T-cell (primary cell): Measurements from ENCODE around the gene ABCF2. TPM values are rescaled to one million over a fixed set of nuclear protein-coding genes. Genes with fewer than 3 reads are reported as not detected.
A peak's percentile ranks its signal among the peaks of the same experiment; 100 is the strongest.

Experiments used
- ATAC-seq, 4 experiments: fragments of 200-7000 bp in 3 of 4; fragments of 150-1000 bp in 1 of 4; cut with Tn5 transposase; replicated peaks in 1 of 4; 1 replicate in 3 of 4; 2 replicates in 1 of 4; pipeline ENCODE4 v1.10.0; 2021; ENCODE audit warnings: moderate library complexity in 3 of 4, mild to moderate bottlenecking in 2 of 4, moderate number of reproducible peaks in 1 of 4
- CTCF ChIA-PET, 2 donors: fragments of 300-600 bp; sonication (Branson Sonifier 250); formaldehyde crosslinking; loops; one replicate each; lab custom pipeline; 2022; ENCODE audit warnings: antibody characterized with exemption in 2 of 2; lab: Charles Lee
- POLR2A ChIA-PET, 2 donors: fragments of 300-600 bp; sonication (Branson Sonifier 250); formaldehyde crosslinking; loops; one replicate each; lab custom pipeline; 2022; ENCODE audit warnings: antibody characterized with exemption in 2 of 2; lab: Charles Lee
- DNase-seq, 35 experiments: peaks; one replicate each; pipeline versions ENCODE4 v3.0.0 to v3.0.0-alpha.2; 2013 to 2023
- H3K27ac ChIP-seq: one replicate; pipeline ENCODE4 v1.5.1; 2013; ENCODE audit warnings: low read length
- H3K27me3 ChIP-seq, 2 experiments: replicated peaks in 1 of 2; 1 replicate in 1 of 2; 2 replicates in 1 of 2; pipeline versions ENCODE4 v1.6.1 to v1.7.0; 2013; ENCODE audit warnings: low read length in 1 of 2, mixed read lengths in 1 of 2; ENCODE audit not compliant: control insufficient read depth in 2 of 2, insufficient read depth in 2 of 2; ENCODE audit errors: extremely low read depth in 1 of 2
- H3K36me3 ChIP-seq, 2 donors: 1 replicate in 1 of 2; 2 replicates in 1 of 2; pipeline versions ENCODE4 v1.6.1 to v1.7.0; 2013; ENCODE audit warnings: low read length in 1 of 2; ENCODE audit not compliant: control insufficient read depth in 2 of 2, insufficient read depth in 1 of 2; ENCODE audit errors: extremely low read depth in 1 of 2
- H3K4me1 ChIP-seq, 2 experiments: 1 replicate in 1 of 2; 2 replicates in 1 of 2; pipeline versions ENCODE4 v1.6.1 to v1.7.0; 2013; ENCODE audit warnings: low read length in 2 of 2, mixed read lengths in 1 of 2; ENCODE audit not compliant: insufficient read depth in 2 of 2, control insufficient read depth in 1 of 2; ENCODE audit errors: extremely low read depth in 1 of 2
- H3K4me3 ChIP-seq, 2 donors: 1 replicate in 1 of 2; 2 replicates in 1 of 2; pipeline versions ENCODE4 v1.5.1 to v1.7.0; 2013; ENCODE audit warnings: mild to moderate bottlenecking in 2 of 2, low read length in 1 of 2, moderate library complexity in 1 of 2; ENCODE audit not compliant: control insufficient read depth in 1 of 2; ENCODE audit errors: extremely low read depth in 1 of 2
- H3K9me3 ChIP-seq: 2 replicates; pipeline ENCODE4 v1.7.0; 2013
- H3K27ac Mint-ChIP-seq, 2 donors: one replicate each; pipeline ENCODE4 v1.8.0; 2020 to 2021; ENCODE audit warnings: mild to moderate bottlenecking in 2 of 2, mixed read lengths in 2 of 2
- H3K27me3 Mint-ChIP-seq, 2 donors: one replicate each; pipeline ENCODE4 v1.8.0; 2021 to 2022; ENCODE audit warnings: mixed read lengths in 2 of 2
- H3K36me3 Mint-ChIP-seq: one replicate; pipeline ENCODE4 v1.8.0; 2021; ENCODE audit warnings: mixed read lengths
- H3K4me1 Mint-ChIP-seq, 3 donors: one replicate each; pipeline ENCODE4 v1.8.0; 2020 to 2022; ENCODE audit warnings: mixed read lengths in 3 of 3, mild to moderate bottlenecking in 1 of 3
- H3K4me3 Mint-ChIP-seq, 3 donors: one replicate each; pipeline ENCODE4 v1.8.0; 2020 to 2022; ENCODE audit warnings: mild to moderate bottlenecking in 3 of 3, mixed read lengths in 3 of 3, moderate library complexity in 3 of 3
- H3K9me3 Mint-ChIP-seq, 3 donors: one replicate each; pipeline ENCODE4 v1.8.0; 2020 to 2022; ENCODE audit warnings: mixed read lengths in 3 of 3
- WGBS: methylation state at CpG from one replicate; pipeline ENCODE4 v1.1.5; 2013; ENCODE audit warnings: missing lambda C conversion rate; ENCODE audit not compliant: insufficient coverage; 5-methylcytosine and 5-hydroxymethylcytosine counted together
- total RNA-seq, 35 experiments: library from RNA in 6 of 35; stranded (reverse) in 6 of 35; fragments of 120-200 nt in 1 of 35; gene quantifications; one replicate each; pipeline versions ENCODE4 v1.2.1 to v1.2.4 and lab custom pipeline; 2013 to 2026

Gene ABCF2
- total RNA-seq, 5 donors from 2014 or later (not counting 1 experiment from before 2014, with no cell fraction given): 22.9 to 39.7 (median 38.8) TPM

- Mint-ChIP-seq H3K9me3 (no peaks in the 10 kb centered on the region), H3K4me1 (peaks cover 0 to 13% (median 6%) of the 10 kb centered on the region in 3 donors), H3K27ac (no peak overlapping the region), H3K27me3 (peaks cover 5 to 6% of the 10 kb centered on the region in 2 donors), H3K36me3 (no peaks in the 10 kb centered on the region), H3K4me3 (no peak overlapping the region)
- no peaks in the 10 kb centered on the region for H3K36me3 ChIP-seq
- WGBS: 46% methylated on average over 8 of the region's 19 CpGs
- H3K4me3 ChIP-seq: no peak overlapping the region
- H3K4me1 ChIP-seq: peaks cover 0 to 15% of the 10 kb centered on the region in 2 experiments
- H3K27ac ChIP-seq: no peak overlapping the region
- POLR2A ChIA-PET: no interaction called here
- CTCF ChIA-PET: no interaction called here
- DNase-seq (no peak), ATAC-seq (no peak)
- no peaks in the 10 kb centered on the region for H3K9me3 ChIP-seq
- peaks cover 0 to 60% of the 10 kb centered on the region in 2 experiments for H3K27me3 ChIP-seq
Measured at GRCh38 chr7:151195616-151196450, 31.2 kb downstream of the ABCF2 start.

DNA sequence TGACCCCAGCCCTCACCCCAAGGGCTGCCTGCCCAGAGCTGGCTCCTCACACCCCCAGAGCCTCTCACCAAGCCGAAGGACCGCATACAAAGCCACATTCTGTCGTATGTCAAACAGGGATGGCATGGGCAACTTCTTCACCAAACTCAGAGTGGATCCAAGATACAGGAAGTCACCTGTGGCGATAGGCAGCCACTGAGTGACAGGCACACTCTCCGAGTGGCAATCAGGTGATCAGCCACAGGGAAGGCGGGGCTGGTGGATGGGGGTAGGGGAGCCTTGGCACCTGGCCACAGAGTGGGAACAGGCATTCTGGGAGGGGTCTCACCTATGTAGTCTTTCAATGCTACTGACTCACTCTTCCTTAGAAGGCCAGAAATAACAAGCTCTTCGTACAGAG is 32.8 kb downstream of the ABCF2 start:
- H3K27ac ChIP-seq: no peak overlapping the region
- CTCF ChIA-PET: interaction anchor here in 1 of 2 donors (0.6 to 1.4 kb wide), 3 partner anchors 25 to 1318 kb away, joined by 3 to 6 read pairs (median 4); no protein-coding TSS in a partner anchor
- no peak overlapping the region for H3K27ac Mint-ChIP-seq
- H3K4me1 Mint-ChIP-seq: peaks cover 0 to 13% (median 6%) of the 10 kb centered on the region in 3 donors
- no peaks in the 10 kb centered on the region for H3K9me3 Mint-ChIP-seq
- WGBS: 100% methylated on average over 2 of the region's 7 CpGs
- no peak overlapping the region for H3K4me3 ChIP-seq
- H3K27me3 ChIP-seq: peaks cover 0 to 49% of the 10 kb centered on the region in 2 experiments
- no peaks in the 10 kb centered on the region for H3K9me3 ChIP-seq
- POLR2A ChIA-PET: no interaction called here
- peaks cover 5 to 6% of the 10 kb centered on the region in 2 donors for H3K27me3 Mint-ChIP-seq
- H3K4me1 ChIP-seq: peaks cover 0 to 15% of the 10 kb centered on the region in 2 experiments
- peak in 1 of 4 experiments; percentile 40 for ATAC-seq
- no peak overlapping the region for H3K4me3 Mint-ChIP-seq
- no peak for DNase-seq
- H3K36me3 Mint-ChIP-seq: no peaks in the 10 kb centered on the region
- no peaks in the 10 kb centered on the region for H3K36me3 ChIP-seq

DNA sequence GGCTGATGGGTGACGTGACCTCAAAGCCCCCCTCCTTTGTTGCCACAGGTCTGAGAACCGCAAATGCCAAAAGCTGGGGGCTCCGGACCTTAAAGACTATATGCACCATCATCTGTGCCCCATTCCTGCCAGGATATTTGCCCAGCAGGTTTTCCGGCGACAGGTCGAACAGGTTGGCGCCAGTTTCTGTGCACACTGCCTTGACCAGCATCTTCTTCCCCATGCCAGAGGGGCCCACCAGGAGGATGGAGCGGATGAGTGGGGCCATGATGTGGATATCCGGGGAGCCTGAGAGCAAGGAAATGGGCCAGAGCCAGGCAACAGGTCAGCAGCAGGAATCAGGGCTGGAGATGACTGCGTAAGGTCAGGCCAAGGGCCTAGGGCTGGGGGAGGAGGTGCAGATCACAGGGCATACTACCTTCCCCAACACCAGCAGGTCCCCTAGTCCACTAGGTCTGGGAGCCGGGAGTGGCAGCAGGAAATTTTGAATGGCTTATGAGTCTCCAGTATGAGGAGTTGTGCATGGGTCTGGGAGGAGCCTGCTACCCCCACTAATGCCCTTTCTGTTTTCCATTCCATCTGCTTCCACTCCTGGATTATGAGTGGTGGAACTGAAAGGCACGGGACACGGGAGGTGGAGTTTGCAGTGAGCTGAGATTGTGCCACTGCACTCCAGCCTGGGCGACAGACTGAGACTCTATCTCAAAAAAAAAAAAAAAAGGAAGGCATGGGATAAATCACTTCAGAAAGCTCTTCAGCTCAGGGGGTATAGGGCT is 33.6 kb downstream of the ABCF2 start:
- H3K4me3 Mint-ChIP-seq: no peak overlapping the region
- ATAC-seq: no peak
- no peaks in the 10 kb centered on the region for H3K9me3 ChIP-seq

DNA sequence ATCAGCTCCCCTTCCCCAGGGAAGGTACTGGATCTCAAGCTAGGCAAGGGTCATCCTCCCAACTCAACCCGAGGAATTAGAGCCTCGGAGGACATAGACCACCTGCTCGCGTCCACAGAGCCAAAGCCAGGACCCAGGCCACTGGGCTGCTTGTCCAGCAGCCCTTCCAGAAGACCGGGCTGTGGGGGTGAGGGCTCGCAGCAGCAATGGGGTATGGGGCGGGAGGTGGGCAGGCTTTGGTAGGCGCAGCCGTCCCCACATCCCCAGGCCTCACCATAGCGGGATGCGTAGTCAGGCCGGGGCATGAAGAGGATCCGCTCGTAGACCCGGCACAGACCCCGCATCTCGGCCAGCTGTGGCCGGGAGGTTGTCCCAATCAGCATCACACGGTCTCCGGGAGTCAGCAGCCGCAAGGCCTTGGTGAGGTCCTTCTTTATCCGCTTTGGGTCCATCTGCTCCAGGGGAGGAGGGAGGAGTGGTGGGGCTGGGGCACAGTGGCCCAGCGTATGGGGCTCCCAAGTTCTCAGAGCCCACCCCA is 34.9 kb downstream of the ABCF2 start:
- 93% methylated on average over 14 of the region's 23 CpGs for WGBS
- Histone ChIP-seq H3K27ac (no peak overlapping the region), H3K27me3 (peaks cover 0 to 45% of the 10 kb centered on the region in 2 experiments), H3K9me3 (no peaks in the 10 kb centered on the region), H3K36me3 (no peaks in the 10 kb centered on the region), H3K4me1 (peaks cover 0 to 15% of the 10 kb centered on the region in 2 experiments), H3K4me3 (no peak overlapping the region)
- DNase-seq (no peak), ATAC-seq (no peak)
- no peak overlapping the region for H3K4me3 Mint-ChIP-seq
- no peaks in the 10 kb centered on the region for H3K36me3 Mint-ChIP-seq
- ChIA-PET CTCF (no interaction called here), POLR2A (no interaction called here)
- no peak overlapping the region for H3K27ac Mint-ChIP-seq
- H3K4me1 Mint-ChIP-seq: peaks cover 0 to 13% (median 6%) of the 10 kb centered on the region in 3 donors
- H3K27me3 Mint-ChIP-seq: peaks cover 5 to 6% of the 10 kb centered on the region in 2 donors
- H3K9me3 Mint-ChIP-seq: no peaks in the 10 kb centered on the region

More for the DNA sequence above, 33.6 kb downstream of the ABCF2 start:
- H3K27me3 ChIP-seq: peaks cover 0 to 43% of the 10 kb centered on the region in 2 experiments
- POLR2A ChIA-PET: no interaction called here
- Mint-ChIP-seq H3K9me3 (no peaks in the 10 kb centered on the region), H3K4me1 (peaks cover 0 to 13% (median 6%) of the 10 kb centered on the region in 3 donors), H3K27ac (no peak overlapping the region), H3K27me3 (peaks cover 5 to 6% of the 10 kb centered on the region in 2 donors), H3K36me3 (no peaks in the 10 kb centered on the region)
- 88% methylated on average over 7 of the region's 14 CpGs for WGBS
- H3K4me3 ChIP-seq: no peak overlapping the region
- no peaks in the 10 kb centered on the region for H3K36me3 ChIP-seq
- CTCF ChIA-PET: interaction anchor here in 1 of 2 donors (0.6 to 1.4 kb wide), 2 partner anchors 25 to 791 kb away, joined by 4 to 6 read pairs; no protein-coding TSS in a partner anchor
- H3K4me1 ChIP-seq: peaks cover 0 to 15% of the 10 kb centered on the region in 2 experiments
- H3K27ac ChIP-seq: no peak overlapping the region
- no peak for DNase-seq

- ChIA-PET CTCF (no interaction called here), POLR2A (no interaction called here)
- Histone ChIP-seq H3K4me3 (no peak overlapping the region), H3K4me1 (peaks cover 0 to 15% of the 10 kb centered on the region in 2 experiments), H3K9me3 (no peaks in the 10 kb centered on the region), H3K36me3 (no peaks in the 10 kb centered on the region), H3K27ac (no peak overlapping the region), H3K27me3 (peaks cover 0 to 40% of the 10 kb centered on the region in 2 experiments)
- H3K27ac Mint-ChIP-seq: no peak overlapping the region
- no peaks in the 10 kb centered on the region for H3K36me3 Mint-ChIP-seq
- no peak overlapping the region for H3K4me3 Mint-ChIP-seq
- DNase-seq (no peak), ATAC-seq (no peak)
- 88% methylated on average over 11 of the region's 12 CpGs for WGBS
- peaks cover 0 to 13% (median 6%) of the 10 kb centered on the region in 3 donors for H3K4me1 Mint-ChIP-seq
- H3K9me3 Mint-ChIP-seq: no peaks in the 10 kb centered on the region
- peaks cover 5 to 6% of the 10 kb centered on the region in 2 donors for H3K27me3 Mint-ChIP-seq
Measured at GRCh38 chr7:151191544-151191943, 35.5 kb downstream of the ABCF2 start.

DNA sequence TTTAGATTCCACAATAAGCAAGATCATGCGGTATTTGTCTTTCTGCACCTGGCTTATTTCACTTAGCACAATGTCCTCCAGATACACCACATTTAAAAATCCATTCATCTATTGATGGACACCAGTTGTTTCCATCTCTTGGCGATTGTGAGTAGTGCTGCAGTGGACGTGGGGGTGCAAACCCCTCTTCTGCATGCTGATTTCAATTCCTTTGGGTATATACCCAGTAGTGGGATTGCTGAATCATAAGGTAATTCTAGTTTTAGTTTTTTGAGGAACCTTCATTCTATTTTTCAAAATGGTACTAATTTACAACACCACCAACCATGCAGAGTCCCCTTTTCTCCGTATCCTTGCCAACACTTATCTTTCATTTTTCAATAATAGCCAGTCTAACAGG is 38.0 kb downstream of the ABCF2 start:
- no peaks in the 10 kb centered on the region for H3K9me3 ChIP-seq
- DNase-seq: no peak
- CTCF ChIA-PET: no interaction called here
- H3K27me3 ChIP-seq: peaks cover 0 to 22% of the 10 kb centered on the region in 2 experiments
- WGBS: no CpG with 5 or more reads among the region's 4 CpGs
- no peaks in the 10 kb centered on the region for H3K36me3 ChIP-seq
- no peaks in the 10 kb centered on the region for H3K36me3 Mint-ChIP-seq
- H3K4me1 ChIP-seq: peaks cover 0 to 3% of the 10 kb centered on the region in 2 experiments
- no peak overlapping the region for H3K4me3 Mint-ChIP-seq
- no peak overlapping the region for H3K4me3 ChIP-seq
- H3K9me3 Mint-ChIP-seq: no peaks in the 10 kb centered on the region
- POLR2A ChIA-PET: no interaction called here
- no peak overlapping the region for H3K27ac ChIP-seq
- H3K4me1 Mint-ChIP-seq: peaks cover 0 to 2% (median 2%) of the 10 kb centered on the region in 3 donors
- H3K27me3 Mint-ChIP-seq: no peaks in the 10 kb centered on the region
- ATAC-seq: no peak
- H3K27ac Mint-ChIP-seq: no peak overlapping the region
